HEK293 (cell line): ENCODE results near the gene DCLRE1C.
A peak's percentile ranks its signal among the peaks of the same experiment; 100 is the strongest.

ENCODE experiments used
- ATF2 ChIP-seq: fragments of 450-650 bp; formaldehyde crosslinking; IDR thresholded peaks from 2 replicates; pipeline ENCODE4 v1.5.1; 2016; ENCODE audit warnings: missing biosample characterization, missing genetic modification characterization, low read depth
- BCL11B ChIP-seq: fragments of 450-650 bp; formaldehyde crosslinking; IDR thresholded peaks from 2 replicates; pipeline ENCODE4 v1.5.1; 2016; ENCODE audit warnings: low read depth, missing biosample characterization, missing genetic modification characterization
- GLIS1 ChIP-seq: fragments of 450-650 bp; formaldehyde crosslinking; IDR thresholded peaks from 2 replicates; pipeline ENCODE4 v1.5.1; 2016; ENCODE audit warnings: missing biosample characterization, missing genetic modification characterization
- HOXD13 ChIP-seq: sonication (generic); formaldehyde crosslinking; IDR thresholded peaks from 2 replicates; pipeline ENCODE4 v1.8.0; 2022; ENCODE audit warnings: missing genetic modification reagents, borderline replicate concordance
- PRDM1 ChIP-seq: fragments of 450-650 bp; formaldehyde crosslinking; IDR thresholded peaks from 2 replicates; pipeline ENCODE4; 2016; ENCODE audit warnings: missing biosample characterization, missing genetic modification characterization
- SCRT2 ChIP-seq: fragments of 450-650 bp; formaldehyde crosslinking; IDR thresholded peaks from 2 replicates; pipeline ENCODE4 v1.5.1; 2016; ENCODE audit warnings: missing biosample characterization, missing genetic modification characterization
- WT1 ChIP-seq: fragments of 450-650 bp; formaldehyde crosslinking; IDR thresholded peaks from 2 replicates; pipeline ENCODE4 v1.5.1; 2016; ENCODE audit warnings: missing biosample characterization, missing genetic modification characterization
- ZBTB10 ChIP-seq: fragments of 450-650 bp; formaldehyde crosslinking; IDR thresholded peaks from 2 replicates; pipeline ENCODE4 v1.5.1; 2016; ENCODE audit warnings: missing biosample characterization, missing genetic modification characterization
- ZBTB20 ChIP-seq: fragments of 450-650 bp; formaldehyde crosslinking; IDR thresholded peaks from 2 replicates; pipeline ENCODE4 v1.5.1; 2016; ENCODE audit warnings: missing biosample characterization, missing genetic modification characterization
- ZBTB6 ChIP-seq: fragments of 450-650 bp; formaldehyde crosslinking; IDR thresholded peaks from 2 replicates; pipeline ENCODE4 v1.5.1; 2017; ENCODE audit warnings: missing biosample characterization, missing genetic modification characterization
- ZFP69B ChIP-seq: fragments of 450-650 bp; formaldehyde crosslinking; IDR thresholded peaks from 2 replicates; pipeline ENCODE4 v1.5.1; 2016; ENCODE audit warnings: missing biosample characterization, missing genetic modification characterization
- ZNF175 ChIP-seq: fragments of 450-650 bp; formaldehyde crosslinking; IDR thresholded peaks from 2 replicates; pipeline ENCODE4 v1.5.1; 2016; ENCODE audit warnings: missing biosample characterization, missing genetic modification characterization
- ZNF19 ChIP-seq: fragments of 450-650 bp; formaldehyde crosslinking; IDR thresholded peaks from 2 replicates; pipeline ENCODE4; 2016; ENCODE audit warnings: missing biosample characterization, missing genetic modification characterization, low read depth
- ZNF211 ChIP-seq: fragments of 450-650 bp; formaldehyde crosslinking; IDR thresholded peaks from 2 replicates; pipeline ENCODE4 v1.5.1; 2016; ENCODE audit warnings: low read depth, missing biosample characterization, missing genetic modification characterization
- ZNF221 ChIP-seq: fragments of 450-650 bp; formaldehyde crosslinking; IDR thresholded peaks from 2 replicates; pipeline ENCODE4 v1.5.1; 2017; ENCODE audit warnings: missing biosample characterization, missing genetic modification characterization, borderline replicate concordance
- ZNF311 ChIP-seq: fragments of 450-650 bp; formaldehyde crosslinking; IDR thresholded peaks from 2 replicates; pipeline ENCODE4 v1.5.1; 2017; ENCODE audit warnings: missing biosample characterization, missing genetic modification characterization, borderline replicate concordance
- ZNF354C ChIP-seq: fragments of 450-650 bp; formaldehyde crosslinking; IDR thresholded peaks from 2 replicates; pipeline ENCODE4 v1.5.1; 2016; ENCODE audit warnings: missing biosample characterization, missing genetic modification characterization, low read depth, borderline replicate concordance
- ZNF37A ChIP-seq: fragments of 450-650 bp; IDR thresholded peaks from 2 replicates; pipeline ENCODE4 v1.5.1; 2018; ENCODE audit warnings: missing biosample characterization, missing genetic modification characterization
- ZNF501 ChIP-seq: fragments of 450-650 bp; formaldehyde crosslinking; IDR thresholded peaks from 2 replicates; pipeline ENCODE4 v1.5.1; 2016; ENCODE audit warnings: missing biosample characterization, missing genetic modification characterization
- ZNF518A ChIP-seq: fragments of 450-650 bp; formaldehyde crosslinking; conservative IDR thresholded peaks from 2 replicates; pipeline ENCODE4 v1.5.1; 2016; ENCODE audit warnings: low read depth, missing biosample characterization, missing genetic modification characterization
- ZNF596 ChIP-seq: fragments of 450-650 bp; IDR thresholded peaks from 2 replicates; pipeline ENCODE4 v1.5.0; 2018; ENCODE audit warnings: missing biosample characterization, mild to moderate bottlenecking, missing genetic modification characterization, moderate library complexity
- ZNF624 ChIP-seq: fragments of 450-650 bp; formaldehyde crosslinking; IDR thresholded peaks from 2 replicates; pipeline ENCODE4 v1.5.1; 2017; ENCODE audit warnings: missing biosample characterization, missing genetic modification characterization
- ZNF677 ChIP-seq: fragments of 450-650 bp; IDR thresholded peaks from 2 replicates; pipeline ENCODE4 v1.5.0; 2018; ENCODE audit warnings: missing biosample characterization, mild to moderate bottlenecking, missing genetic modification characterization, moderate library complexity
- ZNF692 ChIP-seq: fragments of 450-650 bp; formaldehyde crosslinking; IDR thresholded peaks from 2 replicates; pipeline ENCODE4 v1.5.1; 2016; ENCODE audit warnings: missing biosample characterization, missing genetic modification characterization
- ZNF785 ChIP-seq: fragments of 450-650 bp; formaldehyde crosslinking; IDR thresholded peaks from 2 replicates; pipeline ENCODE4 v1.5.1; 2016; ENCODE audit warnings: missing biosample characterization, missing genetic modification characterization
- TF ChIP-seq, protein P1 (sequence below): fragments of 450-650 bp; formaldehyde crosslinking; IDR thresholded peaks from 2 replicates; pipeline ENCODE4 v1.5.1; 2016; ENCODE audit warnings: missing biosample characterization, missing genetic modification characterization

The DCLRE1C gene

GRCh38 chr10:14959221-14960057 is 5.5 kb upstream of the DCLRE1C start, which contains the start of gene MEIG1 (continued):
- TF ChIP-seq GLIS1 (tag by site-specific recombination) (peak; percentile 63), ZBTB20 (tag by site-specific recombination) (peak; percentile 95), BCL11B (tag by site-specific recombination) (peak; percentile 91), ZBTB10 (0 out of 2 replicates have a peak, but pooled peaks have one; percentile 31), ZNF354C (no peak), ZFP69B (tag by site-specific recombination) (peak; percentile 62; the same call in 1 of the 2 replicates), ZNF311 (tag by site-specific recombination) (no peak), ZNF785 (tag by site-specific recombination) (no peak), ZNF624 (no peak), ATF2 (tag by site-specific recombination) (no peak), ZBTB6 (tag by site-specific recombination) (0 out of 2 replicates have a peak, but pooled peaks have one; percentile 21), ZNF175 (tag by site-specific recombination) (no peak), ZNF677 (tag by site-specific recombination) (no peak), ZNF211 (tag by site-specific recombination) (no peak), HOXD13 (no peak), SCRT2 (tag by site-specific recombination) (no peak), ZNF37A (tag by site-specific recombination) (no peak), ZNF518A (tag by site-specific recombination) (peak; percentile 86), ZNF692 (tag by site-specific recombination) (peak; percentile 80; the same call in 1 of the 2 replicates), ZNF596 (tag by site-specific recombination) (0 out of 2 replicates have a peak, but pooled peaks have one; percentile 9), WT1 (no peak; the same call in none of the 2 replicates), ZNF221 (no peak), ZNF501 (tag by site-specific recombination) (peak; percentile 87; the same call in 1 of the 2 replicates), ZNF19 (no peak), PRDM1 (no peak)
- TF ChIP-seq, protein P1, sequence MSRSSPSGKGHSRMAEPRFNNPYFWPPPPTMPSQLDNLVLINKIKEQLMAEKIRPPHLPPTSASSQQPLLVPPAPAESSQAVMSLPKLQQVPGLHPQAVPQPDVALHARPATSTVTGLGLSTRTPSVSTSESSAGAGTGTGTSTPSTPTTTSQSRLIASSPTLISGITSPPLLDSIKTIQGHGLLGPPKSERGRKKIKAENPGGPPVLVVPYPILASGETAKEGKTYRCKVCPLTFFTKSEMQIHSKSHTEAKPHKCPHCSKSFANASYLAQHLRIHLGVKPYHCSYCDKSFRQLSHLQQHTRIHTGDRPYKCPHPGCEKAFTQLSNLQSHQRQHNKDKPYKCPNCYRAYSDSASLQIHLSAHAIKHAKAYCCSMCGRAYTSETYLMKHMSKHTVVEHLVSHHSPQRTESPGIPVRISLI (tag by site-specific recombination): no peak
